HG03521 (cell line): ENCODE measurements around the gene SEMA4F.

Experiments
- ATAC-seq: cut with Tn5 transposase; IDR thresholded peaks from one replicate; pipeline ENCODE4 v1.9.1; 2021; ENCODE audit warnings: mild to moderate bottlenecking, moderate library complexity; ENCODE audit not compliant: unreplicated experiment

The SEMA4F gene

DNA sequence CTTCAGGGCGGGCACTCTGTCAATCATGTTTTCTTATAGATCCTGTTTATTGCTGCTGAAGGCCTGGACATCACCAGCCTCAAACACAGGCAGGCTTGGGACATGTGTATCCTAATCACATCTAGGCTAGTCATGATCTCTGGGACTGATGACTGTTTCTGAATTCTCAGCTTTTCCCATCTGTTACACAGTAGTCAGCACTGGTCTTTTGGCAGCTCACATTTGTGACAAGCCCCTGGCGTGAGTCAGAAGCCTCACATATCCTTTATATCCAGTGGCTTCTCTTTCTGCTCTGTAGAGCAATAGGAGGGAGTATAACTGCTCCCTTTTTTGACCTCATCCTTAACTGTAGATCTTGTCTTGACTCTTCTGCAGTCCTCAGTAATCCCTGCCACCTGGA is 4.5 kb downstream of the SEMA4F start:
- ATAC-seq, result no peak

GRCh38 chr2:74659462-74659861 is 5.4 kb downstream of the SEMA4F start:
- ATAC-seq, result no peak

DNA sequence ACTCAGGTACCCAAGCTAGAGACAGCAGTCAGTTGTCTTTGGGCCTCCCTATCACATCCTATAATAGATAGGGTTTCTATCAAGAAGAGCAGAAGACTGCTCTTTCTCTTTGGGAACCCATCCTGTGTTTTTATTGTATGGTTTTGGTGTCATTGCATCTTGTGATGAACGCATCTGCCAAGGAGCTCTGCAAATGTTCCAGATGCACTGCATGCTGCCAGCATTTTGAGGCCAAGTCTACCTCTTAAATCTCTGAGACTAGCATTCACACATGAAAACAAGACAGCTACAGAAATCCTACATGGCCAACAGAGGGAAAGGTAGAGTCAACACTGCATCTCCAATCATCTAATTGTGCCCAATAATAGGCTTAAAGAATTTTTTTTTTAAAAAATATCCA is 14.0 kb downstream of the SEMA4F start:
- no peak for ATAC-seq

DNA sequence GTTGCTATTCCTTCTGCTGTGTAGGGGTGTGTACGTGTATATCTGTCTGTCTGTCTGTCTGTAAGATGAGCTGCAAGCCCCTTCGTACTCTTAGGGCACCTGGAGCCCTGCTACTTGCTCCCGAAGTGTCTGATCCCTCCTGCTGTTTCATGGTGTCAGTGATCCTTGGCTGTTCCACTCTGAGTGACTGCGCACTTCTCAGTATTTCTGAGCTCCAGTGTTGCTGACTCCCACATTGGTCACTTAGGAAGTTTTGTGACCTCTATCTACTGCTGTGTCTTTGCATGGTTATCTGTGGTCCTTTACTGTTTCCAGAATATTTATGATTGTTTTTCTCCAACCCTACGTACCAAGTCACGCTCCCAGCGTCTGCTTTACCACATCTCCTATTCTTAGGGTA is 16.2 kb downstream of the SEMA4F start:
- no peak for ATAC-seq

DNA sequence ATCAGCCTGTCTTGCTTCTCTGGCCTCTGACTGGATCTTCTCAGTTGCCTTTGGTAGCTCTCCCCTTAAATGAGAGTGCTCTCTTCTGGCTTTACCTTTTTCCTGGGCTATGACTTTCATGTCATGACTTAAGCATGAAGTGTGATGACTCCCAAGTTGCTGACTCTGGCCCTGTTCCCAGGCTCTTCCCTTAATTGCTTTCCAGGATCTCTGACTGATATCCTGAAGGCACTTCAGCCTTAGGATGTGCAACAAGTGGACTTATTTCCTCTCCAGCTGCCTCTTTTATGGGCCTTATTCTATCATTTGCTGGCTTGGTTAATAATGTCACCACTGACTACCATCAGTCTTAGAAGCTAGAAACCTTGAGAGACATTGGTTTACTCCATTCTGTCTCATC is 17.4 kb downstream of the SEMA4F start:
- no peak for ATAC-seq

DNA sequence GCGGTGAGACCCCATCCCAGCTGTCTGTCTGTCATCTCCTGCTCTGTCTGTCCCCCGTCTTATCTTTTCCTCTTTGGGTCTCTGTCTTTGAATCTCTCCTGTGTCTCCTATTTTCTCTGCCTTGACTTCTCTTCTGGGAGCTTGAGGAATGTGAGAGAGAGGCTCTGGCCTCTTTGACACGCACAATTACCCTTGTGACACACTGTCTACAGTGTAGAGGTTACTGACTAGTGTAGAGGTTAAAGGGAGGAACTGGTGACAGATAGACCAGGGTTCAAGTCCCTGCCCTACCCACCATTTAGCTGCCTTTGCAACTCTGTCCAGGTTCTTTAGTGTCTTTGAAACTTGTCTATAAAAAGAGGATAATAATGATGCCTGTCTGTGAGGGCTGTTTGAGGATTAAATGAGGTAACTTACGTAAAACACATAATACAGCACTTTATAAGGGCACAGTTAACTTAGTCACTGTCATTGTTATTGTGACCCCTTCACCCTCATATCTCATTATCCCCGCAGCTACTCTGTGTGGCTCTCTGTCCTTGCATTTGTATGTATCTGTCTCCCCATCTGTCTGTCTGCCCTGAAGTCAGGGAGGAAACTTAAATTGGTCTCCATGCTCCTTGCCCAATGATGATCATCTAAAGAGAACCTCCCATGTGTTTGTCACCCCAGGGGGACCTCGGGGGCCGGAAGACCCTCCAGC is 19.9 kb downstream of the SEMA4F start:
- ATAC-seq, result no peak

- no peak for ATAC-seq
Measured at GRCh38 chr2:74675090-74675489, 21.0 kb downstream of the SEMA4F start.

- no peak for ATAC-seq
Measured at GRCh38 chr2:74676331-74676730, 22.3 kb downstream of the SEMA4F start.

GRCh38 chr2:74679615-74680014 is 25.6 kb downstream of the SEMA4F start:
- ATAC-seq, result no peak

DNA sequence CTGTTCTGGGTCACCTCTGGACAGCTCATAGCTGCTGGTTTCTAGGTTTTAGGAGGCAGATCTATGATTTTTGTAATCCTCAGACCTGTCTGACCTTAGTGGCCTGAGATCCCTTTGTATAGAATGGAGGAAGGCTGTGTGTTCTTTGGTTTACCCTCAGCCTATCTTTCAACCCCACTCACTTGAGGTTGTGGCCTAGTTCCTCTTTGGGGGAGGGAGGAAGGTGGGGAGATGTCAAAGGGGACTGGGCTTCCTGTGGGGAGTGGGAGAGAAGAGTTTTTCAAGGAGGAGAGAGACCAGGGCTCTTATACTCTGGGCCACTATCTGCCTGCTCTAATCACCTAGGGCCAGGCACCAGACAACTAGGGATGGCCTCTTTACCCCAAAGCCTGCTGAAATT is 28.5 kb downstream of the SEMA4F start:
- ATAC-seq, result no peak

- no peak for ATAC-seq
Measured at GRCh38 chr2:74685408-74685807, 31.4 kb downstream of the SEMA4F start.

GRCh38 chr2:74688881-74689280 is 34.8 kb downstream of the SEMA4F start:
- ATAC-seq, result no peak

- ATAC-seq, result no peak
Measured at GRCh38 chr2:74689671-74690070, 35.6 kb downstream of the SEMA4F start.

- no peak for ATAC-seq
Measured at GRCh38 chr2:74690571-74690970, 36.5 kb downstream of the SEMA4F start.

GRCh38 chr2:74691929-74692328 is 37.9 kb downstream of the SEMA4F start:
- ATAC-seq, result no peak

GRCh38 chr2:74693213-74693612 is 39.2 kb downstream of the SEMA4F start:
- ATAC-seq, result no peak

DNA sequence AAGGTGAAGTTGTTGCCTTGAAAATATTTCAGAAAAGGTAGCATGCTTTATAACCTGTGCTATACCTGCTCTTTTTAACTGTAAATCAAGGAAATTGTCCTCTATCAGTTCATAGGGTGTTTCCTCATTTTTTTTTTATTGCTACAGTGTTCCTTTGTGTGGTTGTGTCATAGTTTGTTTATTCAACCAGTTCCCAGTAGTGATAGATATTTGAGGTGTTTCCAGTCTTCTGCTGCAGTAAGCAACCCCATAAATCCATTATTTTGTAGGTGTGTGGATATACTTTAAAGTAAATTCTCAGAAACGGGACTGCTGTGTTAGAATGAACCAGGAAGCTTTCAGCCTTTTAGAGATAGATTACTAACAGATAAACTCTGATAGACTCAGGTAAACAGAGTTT is 39.6 kb downstream of the SEMA4F start:
- ATAC-seq, result no peak

- ATAC-seq, result no peak
Measured at GRCh38 chr2:74694281-74694680, 40.2 kb downstream of the SEMA4F start.

DNA sequence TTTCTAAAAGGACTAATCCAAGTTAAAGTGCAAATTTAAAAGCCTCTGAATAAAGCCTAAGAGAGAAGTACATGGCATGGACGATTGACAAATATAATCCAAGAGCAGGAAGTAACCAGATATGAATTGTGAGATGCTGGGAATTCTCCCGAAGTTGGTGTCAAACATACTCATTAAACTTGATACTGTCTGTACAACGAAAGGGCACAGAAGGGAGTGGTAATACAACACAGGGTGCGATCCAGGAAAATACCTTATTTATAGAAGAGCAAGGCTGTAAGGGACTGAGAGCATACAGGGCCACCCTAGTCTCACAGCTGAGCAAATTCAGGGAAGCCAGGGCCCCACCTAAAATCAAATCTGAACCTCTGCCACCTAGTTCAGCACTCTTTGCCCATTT is 41.6 kb downstream of the SEMA4F start:
- ATAC-seq, result no peak

GRCh38 chr2:74696829-74697228 is 42.8 kb downstream of the SEMA4F start:
- ATAC-seq, result no peak

DNA sequence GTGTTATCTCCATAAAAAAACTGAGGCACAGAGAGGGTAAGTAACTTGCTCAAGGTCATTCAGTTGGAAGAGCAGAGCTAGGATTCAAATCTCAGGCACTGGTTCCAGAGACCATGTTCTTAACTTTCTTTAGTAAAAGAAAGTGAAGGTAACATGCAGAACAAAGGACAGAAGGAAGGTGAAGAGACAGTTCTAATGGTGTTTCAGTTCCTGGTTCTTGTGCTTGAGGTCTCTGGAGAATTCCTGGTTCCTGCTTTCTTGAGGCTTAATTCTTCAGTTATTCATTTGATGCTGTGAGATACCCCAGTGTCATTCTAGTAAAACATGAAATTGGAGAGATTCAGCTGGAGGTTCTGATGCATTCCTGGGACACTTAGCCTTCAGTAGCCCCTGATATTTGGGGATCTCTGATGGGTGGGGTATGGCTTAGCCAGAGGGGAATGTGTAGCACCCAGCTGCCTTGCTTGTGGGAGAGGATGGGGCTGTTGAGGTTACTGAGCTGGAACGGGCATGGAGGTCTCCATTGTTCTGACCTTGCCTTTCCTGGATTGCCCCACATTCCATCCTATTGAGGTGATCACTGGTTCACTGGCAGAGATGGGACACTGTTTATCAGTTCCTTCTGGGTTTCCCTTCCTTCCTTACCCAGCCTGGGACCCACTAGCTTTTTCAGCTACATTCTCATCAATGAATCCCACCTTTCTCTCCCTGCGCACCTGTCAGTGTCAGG is 46.8 kb downstream of the SEMA4F start:
- ATAC-seq, result no peak

DNA sequence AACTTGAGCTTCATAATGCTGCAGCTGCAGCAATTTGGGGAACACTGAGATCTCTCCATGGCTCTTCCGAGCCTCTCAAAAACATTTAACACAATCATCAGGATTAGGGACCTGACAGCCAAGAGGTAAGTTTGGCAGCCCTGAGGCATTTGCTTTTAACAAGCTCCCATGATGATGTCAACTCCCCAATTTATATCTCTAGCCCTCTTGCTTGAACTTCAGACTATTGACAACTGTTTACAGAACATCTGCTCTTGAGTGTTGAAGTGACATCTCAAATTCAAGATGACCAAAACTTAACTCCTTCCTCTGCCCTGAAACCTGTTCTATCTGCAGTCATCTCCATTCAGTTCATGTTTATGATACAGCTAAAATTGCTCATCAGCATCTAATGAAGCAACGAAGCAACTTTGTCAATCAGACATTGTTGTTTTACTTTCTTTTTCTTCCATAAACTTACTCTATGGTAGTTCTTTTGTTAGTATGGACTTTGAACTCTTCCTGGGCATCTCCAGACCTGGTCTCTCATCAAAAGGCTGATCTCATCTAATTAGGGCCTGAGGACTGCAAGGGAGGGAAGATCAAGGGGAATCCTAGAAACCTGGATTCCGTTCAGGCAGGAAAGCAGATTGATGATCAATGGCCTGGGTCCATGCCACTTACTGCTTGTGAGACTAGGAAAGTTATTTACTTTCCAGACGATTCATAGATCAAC is 48.1 kb downstream of the SEMA4F start:
- ATAC-seq, result no peak
